Nephron (organoid): ENCODE results near the gene SYT14.

ENCODE experiments used
- H3K27ac Mint-ChIP-seq, 3 experiments: 2 replicates each; pipeline ENCODE4 v1.8.0; 2020; ENCODE audit warnings: mixed read lengths in 3 of 3, mild to moderate bottlenecking in 2 of 3, moderate library complexity in 1 of 3
- H3K27me3 Mint-ChIP-seq: 2 replicates; pipeline ENCODE4 v1.8.0; 2021; ENCODE audit warnings: low read depth, mild to moderate bottlenecking, moderate library complexity, mixed read lengths
- H3K36me3 Mint-ChIP-seq: 2 replicates; pipeline ENCODE4 v1.8.0; 2020; ENCODE audit warnings: low read depth, mixed read lengths
- H3K4me1 Mint-ChIP-seq: 2 replicates; pipeline ENCODE4 v1.8.0; 2020; ENCODE audit warnings: mixed read lengths
- H3K4me3 Mint-ChIP-seq, 3 experiments: 2 replicates each; pipeline ENCODE4 v1.8.0; 2020; ENCODE audit warnings: mild to moderate bottlenecking in 3 of 3, mixed read lengths in 3 of 3, moderate library complexity in 2 of 3
- H3K9me3 Mint-ChIP-seq: 2 replicates; pipeline ENCODE4 v1.8.0; 2020; ENCODE audit warnings: mixed read lengths
- CTCF ChIP-seq, 3 experiments: fragments of 200-600 bp; sonication (generic); IDR thresholded peaks; one replicate each; pipeline ENCODE4 v1.5.0; 2021; ENCODE audit warnings: antibody characterized with exemption in 3 of 3; ENCODE audit not compliant: unreplicated experiment in 3 of 3

Gene SYT14

GRCh38 chr1:210024282-210024681, 86.3 kb downstream of the SYT14 start:
- Mint-ChIP-seq H3K4me1 (no peaks in the 10 kb centered on the region), H3K9me3 (peaks cover 2% of the 10 kb centered on the region), H3K4me3 (no peak overlapping the region), H3K36me3 (no peaks in the 10 kb centered on the region), H3K27ac (no peak overlapping the region), H3K27me3 (no peaks in the 10 kb centered on the region)
- no peak for TF ChIP-seq CTCF (IDR thresholded peaks at IDR 0.05; ENCODE audit: unreplicated experiment in 3 of 3)

- Mint-ChIP-seq H3K4me3 (no peak overlapping the region), H3K36me3 (no peaks in the 10 kb centered on the region), H3K4me1 (no peaks in the 10 kb centered on the region), H3K27me3 (no peaks in the 10 kb centered on the region), H3K9me3 (peaks cover 3% of the 10 kb centered on the region), H3K27ac (no peak overlapping the region)
- no peak for TF ChIP-seq CTCF (IDR thresholded peaks at IDR 0.05; ENCODE audit: unreplicated experiment in 3 of 3)
These were observed 87.0 kb downstream of the SYT14 start for GRCh38 chr1:210024996-210025395.

- Mint-ChIP-seq H3K36me3 (no peaks in the 10 kb centered on the region), H3K4me3 (no peak overlapping the region), H3K4me1 (no peaks in the 10 kb centered on the region), H3K27ac (no peak overlapping the region), H3K9me3 (peaks cover 3% of the 10 kb centered on the region), H3K27me3 (no peaks in the 10 kb centered on the region)
- TF ChIP-seq CTCF (IDR thresholded peaks at IDR 0.05; ENCODE audit: unreplicated experiment in 3 of 3): peak in 1 of 3 experiments; percentile 14
These were observed 87.9 kb downstream of the SYT14 start for GRCh38 chr1:210025870-210026269.

GRCh38 chr1:210027994-210028393, 90.0 kb downstream of the SYT14 start:
- H3K27ac Mint-ChIP-seq: no peak overlapping the region
- TF ChIP-seq CTCF (IDR thresholded peaks at IDR 0.05; ENCODE audit: unreplicated experiment in 3 of 3): no peak
- H3K36me3 Mint-ChIP-seq: no peaks in the 10 kb centered on the region
- H3K4me1 Mint-ChIP-seq: no peaks in the 10 kb centered on the region
- peaks cover 3% of the 10 kb centered on the region for H3K9me3 Mint-ChIP-seq
- H3K27me3 Mint-ChIP-seq: no peaks in the 10 kb centered on the region
- no peak overlapping the region for H3K4me3 Mint-ChIP-seq

- Mint-ChIP-seq H3K27me3 (peaks cover 4% of the 10 kb centered on the region), H3K9me3 (peaks cover 9% of the 10 kb centered on the region), H3K27ac (no peak overlapping the region), H3K4me1 (no peaks in the 10 kb centered on the region), H3K4me3 (no peak overlapping the region), H3K36me3 (no peaks in the 10 kb centered on the region)
- no peak for TF ChIP-seq CTCF (IDR thresholded peaks at IDR 0.05; ENCODE audit: unreplicated experiment in 3 of 3)
These were observed 93.5 kb downstream of the SYT14 start for GRCh38 chr1:210031473-210031872.

- no peaks in the 10 kb centered on the region for H3K4me1 Mint-ChIP-seq
- no peak overlapping the region for H3K27ac Mint-ChIP-seq
- no peaks in the 10 kb centered on the region for H3K27me3 Mint-ChIP-seq
- TF ChIP-seq CTCF (IDR thresholded peaks at IDR 0.05; ENCODE audit: unreplicated experiment in 3 of 3): no peak
- H3K36me3 Mint-ChIP-seq: no peaks in the 10 kb centered on the region
- no peak overlapping the region for H3K4me3 Mint-ChIP-seq
- peaks cover 9% of the 10 kb centered on the region for H3K9me3 Mint-ChIP-seq
These were observed 105.0 kb downstream of the SYT14 start for GRCh38 chr1:210043058-210043457.
